GM12874 (cell line): Measurements from ENCODE around the gene TSGA10IP.

Source experiments
- CTCF ChIP-seq: IDR thresholded peaks from 2 replicates; pipeline ENCODE4 v1.5.1; 2011; ENCODE audit warnings: low read depth, mild to moderate bottlenecking, control low read depth, low read length, moderate library complexity; ENCODE audit not compliant: insufficient read depth

Gene TSGA10IP

GRCh38 chr11:65900125-65900898 lies 45.0 kb upstream of the TSGA10IP start, which contains the start of gene FOSL1:
Gene FOSL1, minus strand, starts transcription at chr11:65900388. Its CDS starts 49 bp downstream, at chr11:65900339.
- TF ChIP-seq CTCF = no peak

GRCh38 chr11:65900899-65901180 lies 44.4 kb upstream of the TSGA10IP start:
- no peak for TF ChIP-seq CTCF

GRCh38 chr11:65903068-65903481 lies 42.2 kb upstream of the TSGA10IP start:
- no peak for TF ChIP-seq CTCF

GRCh38 chr11:65903715-65904114 lies 41.6 kb upstream of the TSGA10IP start:
- TF ChIP-seq CTCF = no peak

GRCh38 chr11:65906602-65907001 lies 38.7 kb upstream of the TSGA10IP start:
- TF ChIP-seq CTCF = no peak

GRCh38 chr11:65907878-65908277 lies 37.4 kb upstream of the TSGA10IP start:
- TF ChIP-seq CTCF = no peak

GRCh38 chr11:65911682-65912568 lies 33.4 kb upstream of the TSGA10IP start:
- TF ChIP-seq CTCF = no peak
